Putamen (tissue), 1 donor: ENCODE measurements around the gene LMF1.
"Not testable (repeated sequence)": the region's sequence is repeated elsewhere in the genome, so short reads cannot be mapped to it uniquely, and the experiment has no call there.

ENCODE experiments used
- DNase-seq: peaks from one replicate; pipeline ENCODE4 v3.0.0-alpha.2; 2016; ENCODE audit warnings: low spot score

LMF1 gene

GRCh38 chr16:948767-949166 lies 22.0 kb downstream of the LMF1 start:
- not testable (repeated sequence) for DNase-seq

GRCh38 chr16:947922-948303 lies 22.9 kb downstream of the LMF1 start:
- not testable (repeated sequence) for DNase-seq

GRCh38 chr16:947255-947921 lies 23.4 kb downstream of the LMF1 start:
- DNase-seq, result no peak

DNA sequence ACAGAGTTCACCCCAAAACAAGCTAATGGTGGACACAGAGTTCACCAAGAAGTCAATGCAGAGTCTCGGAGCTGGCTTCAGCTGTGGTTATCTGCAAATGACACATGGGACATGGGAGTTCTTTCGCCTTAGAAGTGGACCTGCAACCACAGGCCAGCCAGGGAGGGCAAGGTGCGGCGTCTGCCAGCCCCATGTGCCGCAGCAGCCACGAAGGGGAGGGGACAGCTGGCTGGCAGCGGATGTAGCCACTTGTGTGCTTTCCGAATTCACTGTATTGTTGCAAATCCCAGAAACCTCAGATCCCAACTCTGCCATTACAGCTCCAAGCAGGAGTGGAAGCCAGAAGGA lies 24.8 kb downstream of the LMF1 start:
- no peak for DNase-seq

DNA sequence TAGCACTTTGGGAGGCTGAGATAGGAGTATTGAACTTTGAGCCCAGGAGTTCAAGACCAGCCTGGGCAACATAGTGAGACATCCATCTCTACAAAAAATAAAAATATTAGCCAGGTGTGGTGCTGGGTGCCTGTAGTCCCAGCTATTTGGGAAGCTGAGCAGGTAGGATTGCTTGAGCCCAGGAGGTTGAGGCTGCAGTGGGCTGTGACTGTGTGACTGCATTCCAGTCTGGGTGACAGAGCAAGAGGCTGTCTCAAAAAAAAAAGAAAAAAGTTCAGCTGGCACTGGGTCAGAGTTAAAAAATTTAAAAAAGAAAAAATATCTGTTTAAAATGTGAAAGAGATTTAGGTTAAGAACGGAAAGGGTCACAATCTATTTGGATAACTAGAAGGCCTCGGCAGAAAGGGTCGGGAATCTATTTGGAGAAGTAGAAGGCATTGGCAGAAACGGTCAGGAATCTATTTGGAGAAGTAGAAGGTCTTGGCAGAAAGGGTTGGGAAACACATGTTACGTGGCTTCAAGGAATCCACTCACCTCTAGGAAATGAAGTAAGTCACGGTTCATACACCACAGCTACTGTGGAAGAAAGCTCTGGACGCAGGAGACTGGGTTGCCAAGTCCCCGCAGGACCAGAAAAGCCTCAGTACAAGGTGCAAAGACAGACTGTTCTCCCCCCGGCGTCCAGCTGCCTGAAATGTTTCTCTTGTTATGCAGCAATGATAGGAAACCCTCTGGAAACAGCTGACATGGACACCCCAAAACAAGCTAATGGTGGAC lies 25.3 kb downstream of the LMF1 start:
- no peak for DNase-seq

- DNase-seq, result no peak
These were observed 26.8 kb downstream of the LMF1 start for GRCh38 chr16:943971-944370.

GRCh38 chr16:942436-943060 lies 28.2 kb downstream of the LMF1 start:
- no peak for DNase-seq

GRCh38 chr16:939941-940340 lies 30.8 kb downstream of the LMF1 start:
- DNase-seq, result no peak

DNA sequence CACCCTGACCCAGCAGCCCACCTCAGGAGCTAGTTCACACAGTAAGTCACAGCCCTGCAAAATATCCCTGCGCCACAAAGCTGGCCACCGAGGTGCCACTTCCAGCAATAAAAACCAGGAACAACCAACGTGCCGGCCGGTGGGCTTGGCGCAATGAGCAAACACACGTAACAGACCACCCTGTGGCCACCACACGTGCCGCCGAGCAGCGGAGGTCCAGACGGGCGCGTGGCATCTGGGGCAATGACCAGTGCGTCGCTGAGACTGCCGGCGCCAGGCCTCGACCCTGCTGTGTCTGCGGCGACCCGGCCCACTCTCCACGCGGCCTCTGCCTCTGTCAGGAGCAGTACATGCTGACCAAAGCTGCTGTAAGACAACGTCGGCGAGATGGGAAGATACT lies 31.5 kb downstream of the LMF1 start:
- DNase-seq, result no peak

- no peak for DNase-seq
These were observed 32.0 kb downstream of the LMF1 start for GRCh38 chr16:938752-939151.

DNA sequence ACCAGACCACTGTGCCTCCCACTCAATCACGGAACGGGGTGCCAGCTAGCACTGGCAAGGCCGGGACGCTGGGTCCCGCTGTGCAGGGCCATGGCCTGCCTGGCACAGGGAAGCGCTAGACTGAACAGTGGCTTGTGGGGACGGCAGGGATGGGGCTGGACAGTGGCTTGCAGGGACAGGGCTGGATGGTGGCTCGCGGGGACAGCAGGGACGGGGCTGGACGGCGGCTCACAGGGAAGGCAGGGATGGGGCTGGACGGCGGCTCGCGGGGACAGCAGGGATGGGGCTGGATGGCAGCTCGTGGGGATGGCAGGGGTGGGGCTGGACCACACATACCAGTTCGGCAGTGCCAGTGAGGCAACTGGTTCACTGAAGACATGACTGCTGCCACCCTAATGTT lies 32.6 kb downstream of the LMF1 start:
- no peak for DNase-seq

GRCh38 chr16:937723-938122 lies 33.1 kb downstream of the LMF1 start:
- no peak for DNase-seq

DNA sequence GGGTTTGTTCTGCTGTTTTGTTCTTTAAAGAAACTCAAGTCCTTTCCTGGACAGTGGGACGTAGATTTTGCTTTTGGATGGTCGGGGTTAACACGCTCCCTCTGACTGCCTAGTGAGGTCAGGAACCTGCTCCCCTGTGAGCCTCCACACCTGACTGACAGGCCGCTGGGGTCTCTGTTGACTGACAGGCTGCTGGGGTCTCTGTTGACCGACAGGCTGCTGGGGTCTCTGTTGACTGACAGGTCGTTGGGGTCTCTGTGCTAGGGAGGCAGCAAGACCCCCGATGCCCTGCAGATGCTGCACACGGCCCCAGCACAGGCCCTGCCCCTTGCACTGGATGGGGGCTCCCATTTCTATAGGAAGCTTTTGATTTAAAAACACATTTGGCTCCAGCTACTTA lies 33.5 kb downstream of the LMF1 start:
- DNase-seq, result no peak

DNA sequence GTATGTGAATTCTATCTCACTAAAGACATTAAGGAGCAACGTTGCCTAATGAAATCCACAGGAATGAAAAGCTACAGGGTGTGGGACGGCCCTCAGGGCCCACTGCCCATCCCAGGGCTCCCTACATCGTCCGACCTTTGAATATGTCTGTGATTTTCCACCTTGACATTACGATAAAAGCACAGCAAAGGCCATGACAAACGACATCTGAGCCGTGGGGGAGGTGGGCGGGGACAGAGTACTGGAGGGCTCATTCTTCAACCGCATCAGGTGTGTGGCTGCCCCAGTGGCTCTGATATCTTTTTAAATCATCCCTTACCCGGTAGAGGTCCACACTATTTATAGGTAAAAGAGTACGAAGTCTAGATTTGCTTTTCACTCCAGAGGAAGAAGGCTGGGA lies 35.1 kb downstream of the LMF1 start:
- no peak for DNase-seq

DNA sequence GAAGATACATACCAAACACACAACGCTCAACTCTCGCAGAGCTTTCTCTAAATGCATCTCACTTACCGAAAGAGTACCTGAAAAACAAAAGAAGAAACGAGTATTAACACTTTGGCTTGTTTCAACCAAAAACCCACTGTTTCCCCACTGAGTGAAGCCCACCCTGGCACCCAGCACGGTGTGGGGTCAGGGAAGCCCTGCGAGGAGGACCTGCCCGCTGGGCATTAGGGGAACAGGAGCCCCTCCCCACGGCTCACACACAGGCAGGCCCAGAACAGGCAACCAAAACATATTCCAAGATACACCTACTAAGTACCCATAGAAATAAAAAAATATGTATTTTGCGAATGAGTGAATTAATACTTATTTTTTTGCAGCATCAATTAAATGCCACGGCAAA lies 36.6 kb downstream of the LMF1 start:
- DNase-seq, result no peak

DNA sequence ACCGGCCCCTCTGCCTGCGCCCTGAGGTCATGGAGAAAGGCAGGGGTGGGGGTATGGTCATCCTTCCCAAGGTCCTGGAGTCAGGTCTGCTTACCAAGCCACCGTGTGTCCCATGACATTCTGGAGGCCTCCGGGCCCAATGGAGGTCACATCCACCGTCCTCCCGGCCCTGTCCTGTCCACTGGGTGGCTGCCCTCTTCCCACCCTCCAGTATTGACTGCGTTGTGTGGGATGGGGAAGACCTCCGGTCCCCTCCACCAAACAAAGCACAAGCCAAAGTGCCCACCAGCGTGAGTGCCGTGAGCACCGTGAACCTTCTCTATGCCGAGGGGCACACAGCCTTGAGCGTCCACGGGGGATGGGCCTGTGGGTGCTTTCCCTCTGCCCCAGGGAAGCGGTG lies 37.2 kb downstream of the LMF1 start:
- no peak for DNase-seq

- DNase-seq, result no peak
These were observed 37.9 kb downstream of the LMF1 start for GRCh38 chr16:932831-933330.

GRCh38 chr16:931626-932500 lies 38.9 kb downstream of the LMF1 start:
- no peak for DNase-seq

GRCh38 chr16:931171-931570 lies 39.6 kb downstream of the LMF1 start:
- no peak for DNase-seq

DNA sequence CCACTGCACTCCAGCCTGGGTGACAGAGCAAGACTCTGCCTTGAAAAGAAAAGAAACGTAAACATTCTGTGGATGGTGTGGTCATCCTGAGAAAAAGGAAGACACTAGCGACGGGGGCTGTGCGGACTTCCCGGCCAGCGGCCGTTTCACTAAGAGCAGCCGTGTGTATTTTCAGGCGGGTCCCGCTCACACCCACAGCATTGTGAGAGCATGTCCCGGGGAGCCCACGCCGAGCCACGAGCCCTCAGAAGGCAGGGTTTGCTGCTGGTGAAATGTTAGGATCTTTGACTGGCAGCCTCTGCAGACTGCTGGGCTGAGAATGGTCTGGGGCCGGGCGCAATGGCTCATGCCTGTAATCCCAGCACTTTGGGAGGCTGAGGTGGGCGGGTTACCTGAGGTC lies 40.3 kb downstream of the LMF1 start:
- DNase-seq, result no peak

- no peak for DNase-seq
These were observed 40.7 kb downstream of the LMF1 start for GRCh38 chr16:930076-930475.
